ENCODE results near the gene CACNB3. TPM values are rescaled to one million over a fixed set of nuclear protein-coding genes. Genes with fewer than 3 reads are reported as not detected.

The CACNB3 gene
- total RNA-seq, 1 donor from 2014 or later, result 25.0 TPM

GRCh38 chr12:48788854-48789775, 29.2 kb upstream of the CACNB3 start, which contains the start of gene ADCY6:
Gene ADCY6, minus strand, starts transcription at chr12:48789089. Its CDS starts 5,655 bp downstream, at chr12:48783434.
- Histone ChIP-seq H2AFZ (replicated peaks) (peak within 1 kb of the TSS; percentile 71), H3K4me3 (peak within 1 kb of the TSS; percentile 96), H3K36me3 (no peaks in the 10 kb centered on the region), H3K9me3 (ENCODE audit: low read depth) (no peaks in the 10 kb centered on the region), H3K79me2 (ENCODE audit: low read depth) (peaks cover 45% of the 10 kb centered on the region), H3K4me2 (peak within 1 kb of the TSS; percentile 88), H3K4me1 (peaks cover 13% of the 10 kb centered on the region), H3K27me3 (no peaks in the 10 kb centered on the region), H3K9ac (peak within 1 kb of the TSS; percentile 83), H3F3A (ENCODE audit: low read depth) (peaks cover 12% of the 10 kb centered on the region), H3K27ac (no peak within 1 kb of the TSS), H4K20me1 (ENCODE audit: low read depth) (peaks cover 22% of the 10 kb centered on the region)
- peak within 1 kb of the TSS; percentile 95 for H3K4me3 Mint-ChIP-seq
- H3K9me3 Mint-ChIP-seq, result no peaks in the 10 kb centered on the region
- H3K27ac Mint-ChIP-seq, result peak within 1 kb of the TSS; percentile 72
- H3K27me3 Mint-ChIP-seq (ENCODE audit: insufficient read depth, low read depth), result peaks cover 9% of the 10 kb centered on the region
- H3K4me1 Mint-ChIP-seq, result peaks cover 33% of the 10 kb centered on the region
- peak; percentile 93 for DNase-seq (ENCODE audit: low spot score)
- TF ChIP-seq EZH2phosphoT487 (IDR thresholded peaks at IDR 0.05) (no peak), CTCF (IDR thresholded peaks at IDR 0.05) (no peak), EZH2 (IDR thresholded peaks at IDR 0.05) (no peak)
- peaks cover 3% of the 10 kb centered on the region for H3K36me3 Mint-ChIP-seq

- Histone ChIP-seq H3K4me1 (peaks cover 13% of the 10 kb centered on the region), H2AFZ (replicated peaks) (peak overlapping the region; percentile 30), H3K27me3 (no peaks in the 10 kb centered on the region), H4K20me1 (ENCODE audit: low read depth) (peaks cover 22% of the 10 kb centered on the region), H3K9me3 (ENCODE audit: low read depth) (no peaks in the 10 kb centered on the region), H3K4me3 (peak overlapping the region; percentile 96), H3K36me3 (no peaks in the 10 kb centered on the region), H3K4me2 (peak overlapping the region; percentile 88), H3K27ac (no peak overlapping the region), H3F3A (ENCODE audit: low read depth) (peaks cover 12% of the 10 kb centered on the region), H3K79me2 (ENCODE audit: low read depth) (peaks cover 38% of the 10 kb centered on the region), H3K9ac (no peak overlapping the region)
- Mint-ChIP-seq H3K36me3 (peaks cover 3% of the 10 kb centered on the region), H3K4me1 (peaks cover 36% of the 10 kb centered on the region), H3K4me3 (peak overlapping the region; percentile 95), H3K27me3 (ENCODE audit: insufficient read depth, low read depth) (peaks cover 9% of the 10 kb centered on the region), H3K27ac (peak overlapping the region; percentile 69), H3K9me3 (no peaks in the 10 kb centered on the region)
- no peak for DNase-seq (ENCODE audit: low spot score)
- TF ChIP-seq EZH2phosphoT487 (IDR thresholded peaks at IDR 0.05), result no peak
- TF ChIP-seq EZH2 (IDR thresholded peaks at IDR 0.05), result no peak
- TF ChIP-seq CTCF (IDR thresholded peaks at IDR 0.05), result no peak
Measured at GRCh38 chr12:48789858-48790326, 28.4 kb upstream of the CACNB3 start.

- no peaks in the 10 kb centered on the region for H3K4me1 ChIP-seq
- no peaks in the 10 kb centered on the region for H3K27me3 ChIP-seq
- no peaks in the 10 kb centered on the region for H3K79me2 ChIP-seq (ENCODE audit: low read depth)
- peaks cover 12% of the 10 kb centered on the region for H3F3A ChIP-seq (ENCODE audit: low read depth)
- Mint-ChIP-seq H3K4me3 (no peak overlapping the region), H3K27ac (peak overlapping the region; percentile 12), H3K36me3 (no peaks in the 10 kb centered on the region), H3K9me3 (no peaks in the 10 kb centered on the region), H3K27me3 (ENCODE audit: insufficient read depth, low read depth) (peaks cover 11% of the 10 kb centered on the region), H3K4me1 (peaks cover 26% of the 10 kb centered on the region)
- no peaks in the 10 kb centered on the region for H4K20me1 ChIP-seq (ENCODE audit: low read depth)
- H3K9ac ChIP-seq, result no peak overlapping the region
- H3K27ac ChIP-seq, result no peak overlapping the region
- no peaks in the 10 kb centered on the region for H3K36me3 ChIP-seq
- no peak overlapping the region for H3K4me2 ChIP-seq
- H2AFZ ChIP-seq (replicated peaks), result no peak overlapping the region
- no peak overlapping the region for H3K4me3 ChIP-seq
- DNase-seq (ENCODE audit: low spot score), result no peak
- H3K9me3 ChIP-seq (ENCODE audit: low read depth), result no peaks in the 10 kb centered on the region
- TF ChIP-seq EZH2phosphoT487 (IDR thresholded peaks at IDR 0.05), result no peak
- no peak for TF ChIP-seq EZH2 (IDR thresholded peaks at IDR 0.05)
- no peak for TF ChIP-seq CTCF (IDR thresholded peaks at IDR 0.05)
Measured at GRCh38 chr12:48793696-48794095, 24.6 kb upstream of the CACNB3 start.

Data from neural progenitor cell (in vitro differentiated cells).